HEK293 (cell line): ENCODE results near the gene DNASE2B.

Source experiments
- CTCF ChIA-PET: fragments of 350-600 bp; formaldehyde crosslinking; extraction: SDS; loops from one replicate; lab custom pipeline; 2021; ENCODE audit warnings: antibody characterized with exemption; lab: Yijun Ruan, JAX
- POLR2A ChIA-PET: fragments of 300-600 bp; formaldehyde crosslinking; extraction: SDS; loops from one replicate; lab custom pipeline; 2020; ENCODE audit warnings: antibody characterized with exemption, inconsistent platforms; lab: Yijun Ruan, JAX
- H3K27ac ChIP-seq: fragments of 200-500 bp; sonication (Bioruptor generic); 2 replicates; pipeline ENCODE4 v1.5.1; 2014; ENCODE audit warnings: low read depth, low read length, control low read depth, inconsistent platforms; ENCODE audit errors: extremely low read depth
- H3K36me3 ChIP-seq, 2 experiments: fragments of 200-500 bp in 1 of 2; sonication (Bioruptor generic) in 1 of 2; 1 replicate in 1 of 2; 2 replicates in 1 of 2; pipeline ENCODE4 v1.5.1; 2014 to 2017; ENCODE audit warnings: inconsistent platforms in 2 of 2, low read length in 2 of 2; ENCODE audit not compliant: control insufficient read depth in 2 of 2, insufficient read depth in 1 of 2
- H3K4me1 ChIP-seq: fragments of 200-500 bp; sonication (Bioruptor generic); 2 replicates; pipeline ENCODE4 v1.5.1; 2014; ENCODE audit warnings: mild to moderate bottlenecking, low read length, inconsistent platforms; ENCODE audit not compliant: control insufficient read depth, insufficient read depth
- H3K4me3 ChIP-seq: 2 replicates; pipeline ENCODE4 v1.5.1; 2011; ENCODE audit warnings: low read depth, mild to moderate bottlenecking, control low read depth, low read length, moderate library complexity
- H3K9me3 ChIP-seq: fragments of 200-500 bp; sonication (Bioruptor generic); 2 replicates; pipeline ENCODE4 v1.5.1; 2014; ENCODE audit warnings: low read depth, low read length, inconsistent platforms; ENCODE audit not compliant: control insufficient read depth, insufficient read depth
- PRDM10 ChIP-seq: fragments of 450-650 bp; formaldehyde crosslinking; IDR thresholded peaks from 2 replicates; pipeline ENCODE4 v1.5.1; 2016; ENCODE audit warnings: missing biosample characterization, missing genetic modification characterization
- TCF7L2 ChIP-seq: IDR thresholded peaks from 2 replicates; pipeline ENCODE4 v1.6.1; 2011; ENCODE audit warnings: low read depth, mild to moderate bottlenecking, inconsistent platforms, low read length, moderate library complexity, borderline replicate concordance
- TRIM28 ChIP-seq: IDR thresholded peaks from 2 replicates; pipeline ENCODE4 v1.6.1; 2011; ENCODE audit warnings: low read length, control low read depth, borderline replicate concordance
- ZBTB6 ChIP-seq: fragments of 450-650 bp; formaldehyde crosslinking; IDR thresholded peaks from 2 replicates; pipeline ENCODE4 v1.5.1; 2017; ENCODE audit warnings: missing biosample characterization, missing genetic modification characterization
- ZNF148 ChIP-seq: fragments of 450-650 bp; formaldehyde crosslinking; IDR thresholded peaks from 2 replicates; pipeline ENCODE4 v1.5.0; 2017; ENCODE audit warnings: missing biosample characterization, missing genetic modification characterization, borderline replicate concordance
- ZNF175 ChIP-seq: fragments of 450-650 bp; formaldehyde crosslinking; IDR thresholded peaks from 2 replicates; pipeline ENCODE4 v1.5.1; 2016; ENCODE audit warnings: missing biosample characterization, missing genetic modification characterization
- ZNF2 ChIP-seq: fragments of 450-650 bp; formaldehyde crosslinking; IDR thresholded peaks from 2 replicates; pipeline ENCODE4 v1.5.1; 2016; ENCODE audit warnings: missing biosample characterization, missing genetic modification characterization
- ZNF211 ChIP-seq: fragments of 450-650 bp; formaldehyde crosslinking; IDR thresholded peaks from 2 replicates; pipeline ENCODE4 v1.5.1; 2016; ENCODE audit warnings: low read depth, missing biosample characterization, missing genetic modification characterization
- ZNF221 ChIP-seq: fragments of 450-650 bp; formaldehyde crosslinking; IDR thresholded peaks from 2 replicates; pipeline ENCODE4 v1.5.1; 2017; ENCODE audit warnings: missing biosample characterization, missing genetic modification characterization, borderline replicate concordance
- ZNF426 ChIP-seq: fragments of 450-650 bp; formaldehyde crosslinking; IDR thresholded peaks from 2 replicates; pipeline ENCODE4 v1.5.1; 2017; ENCODE audit warnings: missing biosample characterization, missing genetic modification characterization, mild to moderate bottlenecking, inconsistent platforms, moderate library complexity
- ZNF555 ChIP-seq: fragments of 450-650 bp; formaldehyde crosslinking; conservative IDR thresholded peaks from 2 replicates; pipeline ENCODE4 v1.5.1; 2017; ENCODE audit warnings: missing biosample characterization, mild to moderate bottlenecking, missing genetic modification characterization, inconsistent platforms
- ZNF623 ChIP-seq: fragments of 450-650 bp; formaldehyde crosslinking; IDR thresholded peaks from 2 replicates; pipeline ENCODE4 v1.5.1; 2016; ENCODE audit warnings: missing biosample characterization, missing genetic modification characterization
- ZNF677 ChIP-seq: fragments of 450-650 bp; IDR thresholded peaks from 2 replicates; pipeline ENCODE4 v1.5.0; 2018; ENCODE audit warnings: missing biosample characterization, mild to moderate bottlenecking, missing genetic modification characterization, moderate library complexity
- ZNF776 ChIP-seq: fragments of 450-650 bp; formaldehyde crosslinking; IDR thresholded peaks from 2 replicates; pipeline ENCODE4 v1.5.0; 2017; ENCODE audit warnings: missing biosample characterization, missing genetic modification characterization, borderline replicate concordance
- ZNF785 ChIP-seq: fragments of 450-650 bp; formaldehyde crosslinking; IDR thresholded peaks from 2 replicates; pipeline ENCODE4 v1.5.1; 2016; ENCODE audit warnings: missing biosample characterization, missing genetic modification characterization

The DNASE2B gene

GRCh38 chr1:84407524-84407923 lies 9.2 kb downstream of the DNASE2B start:
- TF ChIP-seq TRIM28 (no peak), ZNF555 (tag by site-specific recombination) (no peak), ZNF2 (tag by site-specific recombination) (no peak), ZNF776 (tag by site-specific recombination) (no peak), ZNF785 (tag by site-specific recombination) (no peak), PRDM10 (no peak), ZNF211 (no peak), ZNF175 (tag by site-specific recombination) (no peak), ZNF148 (tag by site-specific recombination) (no peak), ZNF426 (no peak), ZNF677 (no peak)
- ChIA-PET CTCF (interaction anchor here (0.7 to 1.1 kb wide), 5 partner anchors 20 to 537 kb away, joined by 3 to 7 read pairs (median 3); no protein-coding TSS in a partner anchor), POLR2A (no interaction called here)
- Histone ChIP-seq H3K27ac (no peak overlapping the region), H3K4me3 (no peak overlapping the region), H3K4me1 (peaks cover 3% of the 10 kb centered on the region; the same call in 1 of the 2 replicates), H3K36me3 (no peaks in the 10 kb centered on the region), H3K9me3 (no peaks in the 10 kb centered on the region)

- peaks cover 3% of the 10 kb centered on the region; the same call in 1 of the 2 replicates for H3K4me1 ChIP-seq
- no peaks in the 10 kb centered on the region for H3K36me3 ChIP-seq
- ChIA-PET POLR2A (no interaction called here), CTCF (interaction anchor here (0.7 to 0.9 kb wide), 4 partner anchors 20 to 537 kb away, joined by 3 read pairs; no protein-coding TSS in a partner anchor)
- H3K27ac ChIP-seq = no peak overlapping the region
- no peaks in the 10 kb centered on the region for H3K9me3 ChIP-seq
- H3K4me3 ChIP-seq = no peak overlapping the region
- TF ChIP-seq TCF7L2 (no peak), ZNF776 (tag by site-specific recombination) (no peak), ZNF623 (tag by site-specific recombination) (no peak), ZBTB6 (no peak), ZNF221 (tag by site-specific recombination) (no peak)
Observed at GRCh38 chr1:84407958-84408422, 9.7 kb downstream of the DNASE2B start.
